ENCODE results near the gene CAV1. TPM values are rescaled to one million over a fixed set of nuclear protein-coding genes. Genes with fewer than 3 reads are reported as not detected.

CAV1 gene
- total and polyA plus RNA-seq, 5 donors from 2014 or later = 0.11 to 0.18 TPM; not detected in 3

- no peak overlapping the region for H3K27ac ChIP-seq (ENCODE audit: insufficient read depth, low read length, poor library complexity, severe bottlenecking)
- no peak overlapping the region for H3K4me3 Mint-ChIP-seq
- H3K36me3 Mint-ChIP-seq = no peaks in the 10 kb centered on the region
- H3K27me3 Mint-ChIP-seq = peaks cover 21% of the 10 kb centered on the region
- no peaks in the 10 kb centered on the region for H3K9me3 ChIP-seq (ENCODE audit: control insufficient read depth in 2 of 2, low read length in 2 of 2)
- H3K4me3 ChIP-seq (ENCODE audit: low read depth, low read length) = no peak overlapping the region
- no peak overlapping the region for H3K27ac Mint-ChIP-seq
- H3K27me3 ChIP-seq (ENCODE audit: control insufficient read depth, insufficient read depth, low read length) = peaks cover 13% of the 10 kb centered on the region
- H3K4me1 ChIP-seq (ENCODE audit: control insufficient read depth, insufficient read depth, low read length, poor library complexity, severe bottlenecking) = no peaks in the 10 kb centered on the region
- ATAC-seq (ENCODE audit: low read depth in 2 of 2) (no peak), DNase-seq (no peak)
- H3K4me1 Mint-ChIP-seq = peaks cover 4 to 13% (median 6%) of the 10 kb centered on the region in 4 donors
- H3K36me3 ChIP-seq (ENCODE audit: control insufficient read depth, insufficient read depth, low read length) = no peaks in the 10 kb centered on the region
- no peaks in the 10 kb centered on the region for H3K9me3 Mint-ChIP-seq
Measured at GRCh38 chr7:116597384-116597783, 72.5 kb downstream of the CAV1 start.

GRCh38 chr7:116598278-116598677, 73.4 kb downstream of the CAV1 start:
- ATAC-seq (ENCODE audit: low read depth in 2 of 2) = no peak
- Mint-ChIP-seq H3K4me1 (peaks cover 2 to 10% (median 5%) of the 10 kb centered on the region in 4 donors), H3K27ac (no peak overlapping the region), H3K9me3 (no peaks in the 10 kb centered on the region), H3K36me3 (no peaks in the 10 kb centered on the region), H3K27me3 (peaks cover 15% of the 10 kb centered on the region), H3K4me3 (no peak overlapping the region)
- no peaks in the 10 kb centered on the region for H3K36me3 ChIP-seq (ENCODE audit: control insufficient read depth, insufficient read depth, low read length)
- no peak overlapping the region for H3K27ac ChIP-seq (ENCODE audit: insufficient read depth, low read length, poor library complexity, severe bottlenecking)
- no peaks in the 10 kb centered on the region for H3K9me3 ChIP-seq (ENCODE audit: control insufficient read depth in 2 of 2, low read length in 2 of 2)
- no peak overlapping the region for H3K4me3 ChIP-seq (ENCODE audit: low read depth, low read length)
- H3K4me1 ChIP-seq (ENCODE audit: control insufficient read depth, insufficient read depth, low read length, poor library complexity, severe bottlenecking) = no peaks in the 10 kb centered on the region
- no peak for DNase-seq
- peaks cover 6% of the 10 kb centered on the region for H3K27me3 ChIP-seq (ENCODE audit: control insufficient read depth, insufficient read depth, low read length)

- Mint-ChIP-seq H3K9me3 (no peaks in the 10 kb centered on the region), H3K36me3 (no peaks in the 10 kb centered on the region), H3K27me3 (peaks cover 12% of the 10 kb centered on the region), H3K27ac (no peak overlapping the region), H3K4me3 (no peak overlapping the region), H3K4me1 (peaks cover 2 to 8% (median 5%) of the 10 kb centered on the region in 4 donors)
- Histone ChIP-seq H3K27me3 (ENCODE audit: control insufficient read depth, insufficient read depth, low read length) (peaks cover 3% of the 10 kb centered on the region), H3K4me1 (ENCODE audit: control insufficient read depth, insufficient read depth, low read length, poor library complexity, severe bottlenecking) (no peaks in the 10 kb centered on the region), H3K9me3 (ENCODE audit: control insufficient read depth in 2 of 2, low read length in 2 of 2) (no peaks in the 10 kb centered on the region), H3K4me3 (ENCODE audit: low read depth, low read length) (no peak overlapping the region), H3K36me3 (ENCODE audit: control insufficient read depth, insufficient read depth, low read length) (no peaks in the 10 kb centered on the region), H3K27ac (ENCODE audit: insufficient read depth, low read length, poor library complexity, severe bottlenecking) (no peak overlapping the region)
- no peak for ATAC-seq (ENCODE audit: low read depth in 2 of 2)
- no peak for DNase-seq
Measured at GRCh38 chr7:116598861-116599260, 74.0 kb downstream of the CAV1 start.

GRCh38 chr7:116601426-116601825, 76.6 kb downstream of the CAV1 start:
- Mint-ChIP-seq H3K36me3 (no peaks in the 10 kb centered on the region), H3K9me3 (peaks cover 0 to 2% (median 0%) of the 10 kb centered on the region in 7 donors)
- DNase-seq = peak in 1 of 3 donors; percentile 50

GRCh38 chr7:116607299-116607698, 82.5 kb downstream of the CAV1 start:
- ATAC-seq (ENCODE audit: low read depth in 2 of 2) (no peak), DNase-seq (no peak)
- Histone ChIP-seq H3K9me3 (ENCODE audit: control insufficient read depth in 2 of 2, low read length in 2 of 2) (no peaks in the 10 kb centered on the region), H3K27me3 (ENCODE audit: control insufficient read depth, insufficient read depth, low read length) (no peaks in the 10 kb centered on the region), H3K4me3 (ENCODE audit: low read depth, low read length) (no peak overlapping the region), H3K4me1 (ENCODE audit: control insufficient read depth, insufficient read depth, low read length, poor library complexity, severe bottlenecking) (no peaks in the 10 kb centered on the region), H3K36me3 (ENCODE audit: control insufficient read depth, insufficient read depth, low read length) (no peaks in the 10 kb centered on the region), H3K27ac (ENCODE audit: insufficient read depth, low read length, poor library complexity, severe bottlenecking) (no peak overlapping the region)
- no peaks in the 10 kb centered on the region for H3K36me3 Mint-ChIP-seq
- no peak overlapping the region for H3K27ac Mint-ChIP-seq
- no peak overlapping the region for H3K4me3 Mint-ChIP-seq
- peaks cover 24% of the 10 kb centered on the region for H3K27me3 Mint-ChIP-seq
- no peaks in the 10 kb centered on the region for H3K4me1 Mint-ChIP-seq
- H3K9me3 Mint-ChIP-seq = peaks cover 0 to 4% (median 0%) of the 10 kb centered on the region in 7 donors

More at GRCh38 chr7:116601426-116601825, 76.6 kb downstream of the CAV1 start:
- Histone ChIP-seq H3K9me3 (ENCODE audit: control insufficient read depth in 2 of 2, low read length in 2 of 2) (no peaks in the 10 kb centered on the region), H3K27me3 (ENCODE audit: control insufficient read depth, insufficient read depth, low read length) (no peaks in the 10 kb centered on the region), H3K4me1 (ENCODE audit: control insufficient read depth, insufficient read depth, low read length, poor library complexity, severe bottlenecking) (no peaks in the 10 kb centered on the region), H3K4me3 (ENCODE audit: low read depth, low read length) (no peak overlapping the region), H3K27ac (ENCODE audit: insufficient read depth, low read length, poor library complexity, severe bottlenecking) (no peak overlapping the region), H3K36me3 (ENCODE audit: control insufficient read depth, insufficient read depth, low read length) (no peaks in the 10 kb centered on the region)
- H3K27ac Mint-ChIP-seq = no peak overlapping the region
- H3K4me1 Mint-ChIP-seq = peaks cover 2 to 8% (median 5%) of the 10 kb centered on the region in 4 donors
- peaks cover 12% of the 10 kb centered on the region for H3K27me3 Mint-ChIP-seq
- ATAC-seq (ENCODE audit: low read depth in 2 of 2) = no peak
- no peak overlapping the region for H3K4me3 Mint-ChIP-seq

GRCh38 chr7:116610210-116610609, 85.4 kb downstream of the CAV1 start:
- Mint-ChIP-seq H3K4me1 (no peaks in the 10 kb centered on the region), H3K9me3 (peaks cover 0 to 4% (median 0%) of the 10 kb centered on the region in 7 donors), H3K36me3 (no peaks in the 10 kb centered on the region), H3K27ac (no peak overlapping the region), H3K4me3 (no peak overlapping the region), H3K27me3 (peaks cover 24% of the 10 kb centered on the region)
- Histone ChIP-seq H3K4me1 (ENCODE audit: control insufficient read depth, insufficient read depth, low read length, poor library complexity, severe bottlenecking) (no peaks in the 10 kb centered on the region), H3K4me3 (ENCODE audit: low read depth, low read length) (no peak overlapping the region), H3K27ac (ENCODE audit: insufficient read depth, low read length, poor library complexity, severe bottlenecking) (no peak overlapping the region), H3K27me3 (ENCODE audit: control insufficient read depth, insufficient read depth, low read length) (peaks cover 2% of the 10 kb centered on the region), H3K9me3 (ENCODE audit: control insufficient read depth in 2 of 2, low read length in 2 of 2) (no peaks in the 10 kb centered on the region), H3K36me3 (ENCODE audit: control insufficient read depth, insufficient read depth, low read length) (no peaks in the 10 kb centered on the region)
- DNase-seq (no peak), ATAC-seq (ENCODE audit: low read depth in 2 of 2) (no peak)

- no peak overlapping the region for H3K27ac Mint-ChIP-seq
- H3K4me1 Mint-ChIP-seq = no peaks in the 10 kb centered on the region
- no peak overlapping the region for H3K27ac ChIP-seq (ENCODE audit: insufficient read depth, low read length, poor library complexity, severe bottlenecking)
- H3K9me3 Mint-ChIP-seq = peaks cover 0 to 4% (median 0%) of the 10 kb centered on the region in 7 donors
- H3K27me3 Mint-ChIP-seq = peaks cover 24% of the 10 kb centered on the region
- ATAC-seq (ENCODE audit: low read depth in 2 of 2) (no peak), DNase-seq (no peak)
- H3K9me3 ChIP-seq (ENCODE audit: control insufficient read depth in 2 of 2, low read length in 2 of 2) = no peaks in the 10 kb centered on the region
- no peaks in the 10 kb centered on the region for H3K36me3 ChIP-seq (ENCODE audit: control insufficient read depth, insufficient read depth, low read length)
- H3K4me1 ChIP-seq (ENCODE audit: control insufficient read depth, insufficient read depth, low read length, poor library complexity, severe bottlenecking) = no peaks in the 10 kb centered on the region
- H3K4me3 ChIP-seq (ENCODE audit: low read depth, low read length) = no peak overlapping the region
- H3K27me3 ChIP-seq (ENCODE audit: control insufficient read depth, insufficient read depth, low read length) = peaks cover 2% of the 10 kb centered on the region
- no peaks in the 10 kb centered on the region for H3K36me3 Mint-ChIP-seq
- H3K4me3 Mint-ChIP-seq = no peak overlapping the region
Measured at GRCh38 chr7:116610721-116611120, 85.9 kb downstream of the CAV1 start.
